GM12801 (cell line): ENCODE data around the gene TMEM11.

Experiments
- CTCF ChIP-seq: IDR thresholded peaks from one replicate; pipeline ENCODE4 v1.5.1; 2011; ENCODE audit warnings: control low read depth; ENCODE audit not compliant: insufficient read length; ENCODE audit errors: extremely low read depth

The TMEM11 gene

DNA sequence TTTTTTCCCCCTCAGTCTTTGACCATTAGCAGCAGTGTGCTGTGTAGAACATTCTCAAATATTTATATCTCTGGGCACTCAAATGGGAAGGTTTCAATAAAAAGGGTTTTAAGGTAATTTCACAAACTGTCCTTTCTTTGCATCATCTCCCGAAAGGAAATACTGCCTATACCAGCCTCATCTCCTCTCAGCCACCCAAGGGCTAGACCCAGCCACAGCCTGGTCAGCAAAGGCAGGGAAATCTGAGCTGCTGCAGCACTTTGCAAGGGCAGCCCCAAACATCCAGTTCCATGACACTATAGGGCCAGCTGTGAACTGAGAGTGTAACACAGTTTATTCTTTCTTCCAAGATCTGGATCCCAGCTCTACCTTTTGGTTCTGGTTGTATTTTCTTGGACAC lies 28.9 kb downstream of the TMEM11 start:
- TF ChIP-seq CTCF = no peak

DNA sequence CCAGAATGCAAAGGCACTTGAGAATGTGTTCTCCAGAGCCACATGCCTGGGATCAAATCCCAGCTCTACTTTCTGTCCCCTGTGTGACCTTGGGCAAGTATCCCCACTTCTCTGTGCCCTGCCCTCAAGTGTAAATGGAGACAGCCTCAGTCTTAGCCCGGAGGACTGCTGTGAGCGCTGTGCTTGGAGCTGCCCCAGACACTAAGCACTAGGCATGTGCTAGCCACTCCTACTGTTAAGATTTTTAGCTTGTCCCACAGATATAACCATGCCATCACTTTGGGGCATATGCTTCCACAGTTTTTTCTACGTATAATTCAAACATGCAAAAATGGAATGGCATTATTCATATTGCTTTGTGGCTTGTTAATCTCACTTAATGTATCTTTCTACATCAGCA lies 29.4 kb downstream of the TMEM11 start:
- TF ChIP-seq CTCF = no peak

DNA sequence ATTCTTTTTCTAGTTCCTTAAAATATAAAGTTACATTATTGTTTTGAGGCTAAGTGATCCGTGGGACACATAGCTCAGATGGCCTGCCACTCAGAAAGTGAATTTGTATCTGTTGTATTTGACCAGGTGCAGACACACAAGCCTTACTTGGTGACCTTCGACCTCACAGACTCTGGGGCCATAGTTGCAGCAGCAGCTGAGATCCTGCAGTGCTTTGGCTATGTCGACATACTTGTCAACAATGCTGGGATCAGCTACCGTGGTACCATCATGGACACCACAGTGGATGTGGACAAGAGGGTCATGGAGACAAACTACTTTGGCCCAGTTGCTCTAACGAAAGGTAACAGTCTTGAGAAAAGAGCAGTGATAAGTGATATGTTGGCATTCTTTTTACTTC lies 30.5 kb downstream of the TMEM11 start:
- TF ChIP-seq CTCF = no peak

DNA sequence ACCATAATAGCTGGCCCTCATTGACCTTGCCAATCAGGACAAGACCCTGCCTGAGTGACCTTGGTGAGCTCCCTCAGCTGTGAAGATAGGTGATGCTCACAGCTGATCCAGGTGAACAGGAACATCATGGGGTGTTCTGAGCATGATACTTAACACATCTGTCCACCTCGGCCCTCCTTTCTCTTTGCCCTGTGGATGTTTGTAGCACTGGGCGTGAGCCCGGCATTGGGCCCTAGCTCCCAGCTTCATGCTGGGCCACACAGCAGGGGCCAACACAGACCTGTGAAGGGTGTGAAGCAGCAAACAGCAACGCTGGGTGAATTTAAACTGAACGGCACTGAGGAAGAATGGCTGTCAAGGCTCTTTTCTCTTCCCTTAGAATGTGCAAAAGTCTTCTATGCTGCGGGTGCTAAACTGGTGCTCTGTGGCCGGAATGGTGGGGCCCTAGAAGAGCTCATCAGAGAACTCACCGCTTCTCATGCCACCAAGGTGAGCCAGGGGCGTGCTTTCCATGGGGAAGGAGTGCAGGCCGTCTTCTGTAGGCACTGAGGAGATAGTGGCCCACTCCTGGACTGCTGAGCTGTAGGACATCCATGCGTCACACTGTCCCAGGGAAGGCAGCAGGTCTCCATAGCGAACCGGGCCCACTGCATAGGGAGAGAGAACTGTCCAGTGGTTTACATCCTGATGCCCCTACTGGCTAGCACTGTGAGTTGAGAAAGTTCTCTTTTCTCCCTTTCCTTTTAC lies 35.9 kb downstream of the TMEM11 start:
- TF ChIP-seq CTCF = no peak

- no peak for TF ChIP-seq CTCF
These were observed 36.6 kb downstream of the TMEM11 start for GRCh38 chr17:21177401-21177800.

- TF ChIP-seq CTCF = no peak
These were observed 37.1 kb downstream of the TMEM11 start for GRCh38 chr17:21176773-21177395.

DNA sequence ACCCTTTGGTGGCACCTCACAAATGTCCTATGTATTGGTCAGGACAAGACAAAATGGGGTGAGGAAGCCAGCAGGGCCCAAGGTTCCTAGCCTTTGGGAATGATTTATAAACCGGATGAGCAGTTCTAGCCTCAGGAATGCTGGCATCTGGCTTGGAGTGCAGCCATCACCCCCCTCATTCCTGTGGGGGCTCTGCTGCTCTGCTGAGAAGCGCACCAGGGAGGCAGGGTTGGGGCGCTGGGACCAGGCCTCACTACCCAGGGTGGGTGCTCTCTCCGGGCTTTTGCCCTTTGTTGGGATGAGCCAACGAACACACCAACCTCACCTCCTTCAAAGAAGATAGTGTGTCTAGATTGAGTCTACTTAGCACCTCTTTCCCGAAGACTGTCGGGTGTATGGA lies 39.2 kb downstream of the TMEM11 start:
- no peak for TF ChIP-seq CTCF
